ENCODE measurements around the gene SLC26A1.
A peak's percentile ranks its signal among the peaks of the same experiment; 100 is the strongest.

The SLC26A1 gene

DNA sequence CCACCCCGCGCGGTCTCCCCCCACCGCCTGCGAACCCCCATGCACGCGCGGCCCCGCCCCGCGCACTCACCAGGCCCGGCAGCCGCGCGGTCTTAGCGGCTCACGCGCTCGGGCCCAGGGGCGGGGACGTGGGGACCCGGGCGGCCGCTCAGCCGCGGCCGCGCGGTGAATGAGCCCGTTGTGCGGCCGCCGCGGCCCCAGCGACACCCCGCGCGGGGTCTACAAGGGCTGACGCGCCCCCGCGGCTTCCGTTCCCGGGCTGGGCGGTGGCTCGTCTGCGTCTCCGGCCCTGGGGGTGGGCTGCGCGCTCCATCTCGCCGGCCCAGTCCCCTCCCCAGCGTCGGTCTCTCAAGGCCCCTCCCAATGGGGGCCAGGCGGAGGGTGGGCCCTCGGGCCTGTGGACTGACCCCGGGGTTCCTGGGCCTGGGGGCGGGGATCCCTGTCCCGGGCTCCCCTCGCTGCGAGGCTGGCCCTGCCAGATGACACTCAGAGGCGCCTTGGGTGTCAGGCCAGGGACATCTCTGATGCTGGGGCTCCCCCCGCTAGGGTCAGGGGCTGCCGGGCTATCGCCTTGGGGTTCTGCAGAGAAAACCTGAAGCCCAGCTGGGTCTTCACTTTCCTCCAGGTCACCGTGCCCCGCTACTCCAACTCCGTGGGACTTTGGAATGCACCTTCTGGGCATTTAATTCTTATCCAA lies 4.3 kb upstream of the SLC26A1 start:
- no peak for DNase-seq

DNA sequence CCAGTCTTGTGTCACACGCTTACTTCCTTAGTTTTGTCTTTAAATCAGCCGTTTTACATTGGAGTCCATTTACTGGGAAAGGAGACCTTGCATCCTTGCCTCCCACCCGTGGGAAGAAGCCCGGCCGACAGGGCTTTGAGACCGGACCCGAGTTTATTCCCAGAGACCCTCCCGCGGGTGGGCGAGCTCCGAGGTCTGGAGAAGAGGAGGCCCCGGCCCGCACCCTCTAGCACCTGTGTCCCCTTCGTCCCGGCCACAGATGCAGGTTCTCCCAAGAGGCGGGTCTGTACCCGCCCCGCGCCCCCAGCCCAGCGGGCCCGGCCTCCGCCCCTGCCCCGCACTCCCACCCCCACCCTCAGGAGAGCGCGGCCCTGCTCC lies 3.8 kb upstream of the SLC26A1 start:
- DNase-seq = no peak

DNA sequence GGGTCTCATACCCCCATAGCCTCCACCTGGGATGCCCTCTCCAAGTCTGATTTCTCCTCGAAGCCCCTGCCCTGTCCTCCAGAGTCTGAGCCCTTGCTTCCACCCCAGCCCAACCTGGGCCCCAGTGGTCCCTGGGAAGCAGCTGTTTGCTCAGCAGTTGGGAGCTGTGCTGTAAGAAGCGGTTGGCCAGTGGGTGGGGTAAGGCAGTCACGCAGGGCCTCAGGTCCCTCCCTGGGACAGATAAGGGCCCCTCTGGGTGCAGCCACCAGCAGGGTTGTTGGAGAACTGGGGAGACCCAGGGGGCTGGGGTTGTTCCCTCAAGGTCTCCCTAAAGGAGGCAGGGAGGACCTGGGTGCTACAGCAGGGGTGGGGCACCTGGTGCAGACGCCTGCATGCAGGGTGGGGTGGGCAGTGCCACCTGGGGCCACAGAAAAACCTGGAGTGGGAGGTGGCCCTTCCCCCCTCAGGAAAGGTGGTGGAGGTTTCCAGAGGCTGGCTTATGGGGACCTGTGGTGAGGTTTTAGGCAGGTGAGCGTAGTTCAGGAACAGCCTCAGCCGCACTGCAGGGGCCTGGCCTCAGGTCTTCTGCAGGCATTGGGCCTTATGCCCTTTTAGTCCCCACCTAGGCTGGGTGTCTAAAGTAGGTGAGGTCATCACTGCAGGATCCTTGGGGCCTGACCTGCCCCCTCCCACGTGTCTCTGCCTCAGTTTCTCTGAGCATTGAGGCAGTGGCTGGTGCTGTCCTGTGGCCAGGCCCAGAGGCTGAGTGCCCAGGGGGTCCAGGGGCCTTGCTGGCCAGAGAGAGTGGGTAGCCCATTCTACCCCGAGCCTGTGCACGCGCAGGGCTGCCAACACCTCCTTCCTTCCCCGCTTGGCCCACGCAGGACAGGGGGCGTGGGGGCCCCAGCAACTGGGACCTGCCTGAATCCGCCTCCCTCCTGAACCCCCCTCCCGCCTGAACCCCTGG lies 3.1 kb upstream of the SLC26A1 start:
- DNase-seq = no peak

DNA sequence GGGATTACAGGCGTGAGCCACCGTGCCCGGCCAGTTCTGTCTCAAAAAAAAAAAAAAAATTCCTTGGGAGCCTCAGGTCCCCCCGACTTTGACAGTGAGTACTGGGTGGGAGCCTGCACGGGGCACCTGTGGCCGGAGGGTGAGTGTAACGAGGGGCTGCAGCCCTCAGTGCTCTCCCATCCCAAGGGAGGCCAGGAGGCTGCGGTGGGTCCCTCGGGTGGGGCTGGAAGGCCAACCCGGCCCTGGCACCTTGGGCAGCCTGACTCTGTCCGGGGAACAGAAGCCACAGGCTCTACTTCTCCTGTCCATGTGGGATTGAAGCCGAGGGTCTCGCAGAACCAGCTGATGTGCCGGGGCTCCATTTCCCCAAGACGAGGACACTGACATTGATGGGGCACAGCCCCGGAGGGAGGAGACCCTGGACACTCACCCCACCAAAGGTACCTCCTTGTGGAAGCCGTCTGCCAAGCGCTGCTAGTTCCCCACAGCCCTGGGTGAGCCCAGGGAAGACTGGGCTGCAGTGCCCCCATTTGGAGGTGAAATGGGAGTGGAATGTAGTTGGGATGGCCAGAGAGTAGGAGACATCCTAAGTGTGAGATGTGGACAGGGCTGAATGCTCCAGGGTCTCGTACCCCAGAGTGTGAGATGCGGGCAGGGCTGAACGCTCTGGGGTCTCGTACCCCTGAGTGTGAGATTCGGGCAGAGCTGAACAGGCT lies 2.3 kb upstream of the SLC26A1 start:
- DNase-seq = no peak

DNA sequence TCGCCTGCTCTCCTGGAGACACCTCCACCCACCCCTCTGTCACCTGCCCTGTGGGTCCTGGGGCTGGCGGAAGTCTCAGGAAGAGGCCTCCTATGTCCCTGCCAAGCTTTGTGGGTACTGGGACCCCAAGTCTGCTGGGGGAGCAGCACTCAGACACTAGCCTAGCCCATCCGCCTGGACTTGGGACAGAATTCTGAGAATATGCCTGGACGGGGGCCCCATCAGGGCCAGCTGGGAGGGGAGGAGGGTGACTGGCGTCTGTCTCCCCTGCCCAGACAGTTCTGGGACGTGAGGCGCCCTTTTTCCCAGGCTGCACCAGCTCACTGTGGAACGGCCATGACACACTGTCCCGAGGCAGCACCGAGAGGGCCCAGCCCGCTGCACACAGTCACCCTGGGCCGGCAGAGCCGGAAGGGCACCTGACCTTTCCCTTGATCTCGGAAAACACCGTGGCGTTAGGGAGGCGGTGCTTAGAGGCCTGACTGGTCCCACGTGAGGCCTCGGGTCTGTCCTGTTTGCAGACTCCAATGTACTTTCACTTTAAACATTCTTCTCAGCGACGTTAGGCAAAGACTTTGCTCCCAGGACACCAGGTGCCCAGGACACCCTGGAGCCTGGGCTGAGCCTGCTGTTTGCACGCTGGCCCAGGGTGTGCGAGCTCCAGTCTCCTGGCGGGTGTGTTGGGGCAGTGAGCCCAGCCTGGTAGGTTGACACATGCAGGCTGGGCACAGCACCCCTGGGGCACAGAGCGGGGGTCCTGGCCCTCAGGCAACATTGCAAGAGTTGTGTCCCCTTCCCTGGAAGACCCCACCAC lies 700 bp downstream of the SLC26A1 start:
- no peak for DNase-seq

DNA sequence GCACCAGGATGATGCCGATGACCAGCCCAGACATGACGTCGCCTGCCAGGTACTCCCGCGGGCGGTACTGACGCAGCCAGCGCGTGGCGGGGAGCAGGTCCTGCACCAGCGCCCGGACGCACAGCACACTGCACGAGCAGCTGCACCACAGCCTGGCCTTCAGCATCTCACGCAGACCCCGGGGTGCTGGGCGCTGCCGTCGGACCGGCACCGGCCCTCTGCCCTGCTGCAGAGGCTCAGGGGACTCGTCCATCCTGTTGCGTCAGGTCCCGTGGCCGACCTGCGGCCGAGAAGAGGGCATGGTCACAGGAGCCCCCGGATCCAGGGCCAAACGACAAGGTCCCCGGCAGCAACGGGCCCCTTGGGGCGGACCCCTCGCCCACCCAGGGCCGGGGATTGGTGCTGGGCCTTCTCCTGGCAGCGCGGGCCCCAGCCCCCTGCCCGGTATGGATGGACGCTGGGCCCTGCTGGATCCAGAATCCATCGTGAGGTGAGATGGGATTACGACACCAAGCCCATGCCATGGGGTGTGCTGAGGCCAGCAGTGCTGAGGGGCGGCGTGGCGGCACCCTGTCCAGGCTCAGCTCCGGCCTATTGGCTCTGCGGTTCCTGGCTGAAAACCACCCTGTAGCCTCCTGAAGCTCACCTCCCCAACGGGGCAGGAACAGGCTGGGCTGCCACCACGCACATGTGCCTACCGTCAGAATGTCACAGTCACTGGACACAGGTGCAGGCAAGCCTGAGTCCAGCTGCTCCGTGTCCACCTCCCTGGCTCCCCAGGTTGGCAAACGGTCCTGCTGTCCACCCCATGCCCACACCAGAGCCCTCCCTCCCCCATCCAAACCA lies 1.5 kb downstream of the SLC26A1 start:
- no peak for DNase-seq

DNA sequence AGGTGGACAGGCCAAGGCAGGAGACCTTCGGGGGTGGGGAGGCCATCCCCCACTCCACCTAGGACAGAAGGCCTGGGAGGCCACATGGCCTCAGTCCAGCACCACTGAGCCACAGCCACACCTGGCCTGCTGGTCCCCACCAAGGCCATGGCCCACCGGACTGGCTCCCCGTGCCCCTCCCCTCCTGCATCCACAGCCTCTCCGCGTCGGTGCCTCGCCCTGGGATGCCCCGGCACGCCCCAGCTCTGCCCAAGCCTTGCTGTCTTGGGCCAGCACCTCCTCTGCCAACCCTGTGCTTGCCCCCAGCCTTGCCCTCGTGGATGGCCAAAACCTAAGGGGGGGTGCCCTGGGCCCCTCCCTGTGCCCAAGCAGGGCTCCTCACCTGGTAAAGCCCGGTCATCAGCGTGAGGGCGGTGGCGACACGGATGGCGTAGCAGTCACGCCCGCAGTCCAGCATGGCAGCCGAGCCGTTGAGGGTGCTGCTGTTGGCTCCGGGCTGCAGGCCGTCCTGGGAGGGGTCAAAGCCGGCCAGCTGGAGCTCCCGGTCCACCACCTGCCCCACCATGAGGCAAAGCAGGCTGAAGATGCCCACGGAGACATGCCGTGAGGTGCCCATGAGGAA lies 2.3 kb downstream of the SLC26A1 start:
- no peak for DNase-seq

DNA sequence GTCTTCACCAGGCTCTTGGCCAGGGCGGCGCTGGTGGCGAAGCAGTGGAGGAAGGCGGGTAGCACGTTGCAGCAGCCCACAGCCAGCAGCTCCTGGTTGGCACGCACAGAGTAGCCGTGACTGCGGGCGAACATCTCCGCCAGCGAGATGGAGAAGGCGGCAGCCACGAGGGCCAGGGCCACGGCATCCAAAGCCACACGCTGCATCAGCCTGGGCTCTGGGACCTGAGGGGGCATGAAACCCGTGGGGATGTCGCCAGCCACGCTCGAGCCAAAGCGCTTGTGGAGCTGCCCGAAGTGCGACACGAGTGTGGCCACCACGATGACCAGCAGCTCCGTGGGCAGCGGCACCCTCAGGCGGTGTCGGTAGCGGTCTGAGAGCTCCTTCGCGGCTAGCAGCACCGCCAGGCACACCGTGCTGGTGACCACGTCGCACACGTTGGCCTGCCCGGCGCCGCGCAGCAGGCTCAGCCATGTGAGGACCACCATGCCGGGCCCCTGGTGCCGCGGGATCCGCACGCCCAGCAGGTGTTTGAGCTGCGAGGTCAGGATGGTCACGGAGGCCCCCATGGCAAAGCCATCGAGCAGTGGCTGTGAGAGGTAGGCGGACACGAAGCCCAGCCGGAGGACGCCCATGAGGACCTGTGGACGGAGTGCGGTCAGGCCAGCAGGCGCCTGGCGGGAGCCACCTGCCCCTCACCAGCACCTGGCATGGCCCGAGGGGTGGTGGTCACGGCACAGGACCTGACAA lies 3.3 kb downstream of the SLC26A1 start:
- no peak for DNase-seq

DNA sequence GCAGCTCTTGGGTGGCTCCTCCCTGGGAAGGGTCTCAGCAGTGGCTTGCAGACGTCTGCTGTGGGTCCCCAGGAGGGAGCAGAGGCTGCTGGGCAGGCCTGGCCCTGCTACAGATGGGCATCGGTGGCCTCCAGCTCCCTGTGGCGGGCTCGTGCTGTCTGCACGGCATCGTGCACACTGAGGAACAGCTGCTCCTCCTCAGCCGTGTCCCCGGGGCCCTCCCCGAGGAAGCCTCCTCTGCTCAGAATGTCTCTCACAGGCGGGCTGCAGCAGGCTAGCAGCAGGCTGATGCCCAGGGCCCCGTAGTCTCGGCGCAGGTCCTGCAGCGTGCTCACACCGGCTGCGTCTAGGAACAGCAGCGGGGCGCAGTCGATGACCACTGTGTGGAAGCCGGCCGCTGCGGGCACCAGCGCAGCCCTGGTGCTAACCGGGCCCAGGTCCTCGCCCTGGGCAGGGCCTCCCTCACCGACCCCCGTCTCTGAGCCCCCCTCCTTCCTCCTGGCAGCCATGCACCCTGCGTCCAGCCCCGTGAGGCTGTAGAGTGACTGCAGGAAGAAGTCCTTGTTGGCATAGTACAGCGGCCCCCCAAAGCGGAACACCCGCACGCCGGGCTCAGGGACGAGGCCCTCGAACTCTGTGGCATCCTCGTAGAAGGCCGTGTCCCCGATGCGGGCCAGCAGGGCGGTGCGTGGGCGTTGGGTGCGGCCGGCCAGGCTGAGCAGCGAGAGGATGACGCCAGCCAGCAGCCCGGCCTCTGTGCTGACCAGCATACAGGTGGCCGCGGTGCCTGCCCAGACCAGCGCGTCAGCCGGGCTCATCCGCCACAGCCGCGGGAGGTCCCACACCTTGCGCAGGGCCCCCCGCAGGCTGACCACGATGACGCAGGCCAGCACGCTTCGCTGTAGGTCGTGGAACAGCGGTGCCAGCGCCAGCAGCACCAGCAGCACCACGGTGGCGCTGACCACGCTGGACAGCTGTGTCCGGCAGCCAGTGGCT lies 4.2 kb downstream of the SLC26A1 start:
- no peak for DNase-seq

DNA sequence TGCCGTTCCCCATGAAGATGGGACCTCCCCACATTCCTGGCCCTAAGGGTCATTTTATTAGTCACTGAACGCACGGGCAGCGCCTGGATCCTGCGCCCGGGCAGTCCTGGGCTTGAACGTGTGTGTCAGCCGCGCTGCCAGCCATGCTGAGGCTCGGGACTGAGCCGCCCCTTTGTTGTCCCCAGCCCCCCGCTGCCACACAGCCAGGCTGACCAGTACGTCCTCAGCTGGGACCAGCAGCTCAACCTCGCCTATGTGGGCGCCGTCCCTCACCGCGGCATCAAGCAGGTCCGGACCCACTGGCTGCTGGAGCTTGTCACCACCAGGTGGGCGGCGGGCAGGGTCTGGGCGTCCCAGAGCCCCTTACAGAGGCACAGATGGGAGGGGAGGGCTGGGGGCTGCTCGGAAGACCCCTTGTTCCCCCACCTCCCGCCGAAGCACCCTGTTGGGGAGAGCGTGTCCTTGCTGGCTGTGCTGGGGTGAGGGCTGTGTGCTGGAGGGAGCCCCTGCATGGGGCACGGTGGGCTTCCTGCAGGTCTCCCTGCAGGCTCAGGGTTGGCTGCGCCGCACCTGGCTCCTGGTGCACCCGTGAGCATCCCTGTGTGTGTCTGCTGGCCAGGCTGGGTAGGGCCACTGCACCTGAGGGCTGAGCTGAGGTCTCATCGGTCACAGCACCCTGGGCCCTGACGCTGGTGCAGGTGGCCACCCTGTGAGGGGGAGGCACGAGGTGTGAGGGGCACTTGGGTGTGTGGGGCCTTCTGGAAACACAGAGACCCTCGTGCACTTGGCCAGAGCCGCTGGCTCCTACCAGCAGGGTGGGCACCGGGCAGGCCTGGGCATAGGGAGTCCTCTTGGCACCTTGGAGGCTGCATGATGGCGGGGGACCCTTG lies 5.3 kb downstream of the SLC26A1 start:
- DNase-seq = no peak

DNA sequence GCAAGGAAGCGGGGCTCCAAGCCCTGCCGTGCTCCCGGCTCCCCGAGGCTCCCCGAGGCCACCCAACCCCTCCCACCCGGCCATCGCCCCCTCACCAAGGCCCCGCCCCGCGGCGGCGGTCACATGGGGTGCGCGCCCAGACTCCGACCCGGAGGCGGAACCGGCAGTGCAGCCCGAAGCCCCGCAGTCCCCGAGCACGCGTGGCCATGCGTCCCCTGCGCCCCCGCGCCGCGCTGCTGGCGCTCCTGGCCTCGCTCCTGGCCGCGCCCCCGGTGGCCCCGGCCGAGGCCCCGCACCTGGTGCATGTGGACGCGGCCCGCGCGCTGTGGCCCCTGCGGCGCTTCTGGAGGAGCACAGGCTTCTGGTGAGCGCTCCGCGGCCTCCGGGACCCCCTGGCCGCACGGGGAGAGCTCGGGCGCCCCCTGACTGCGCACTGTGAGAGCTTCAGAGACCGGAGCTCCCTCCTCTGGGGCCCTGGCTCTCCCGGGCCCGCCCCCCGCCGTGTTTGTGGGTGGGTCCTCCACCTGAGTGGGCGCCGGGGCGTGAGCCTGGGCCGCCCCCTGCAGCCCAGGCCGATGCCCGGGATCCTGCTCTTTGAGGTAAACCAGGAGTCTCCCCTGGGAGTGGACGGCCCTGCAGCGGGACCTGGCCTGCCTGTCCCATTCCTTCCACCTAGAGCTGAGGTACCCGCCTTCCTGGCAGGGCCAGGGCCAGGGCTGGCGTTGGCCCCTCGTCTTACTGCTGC lies 6.2 kb downstream of the SLC26A1 start, which contains the start of gene IDUA:
TSS of gene IDUA (plus strand) at position 166 of the 745 bp plus-strand sequence. CDS start at position 207, 41 bp downstream.
- peak; percentile 81 for DNase-seq

DNA sequence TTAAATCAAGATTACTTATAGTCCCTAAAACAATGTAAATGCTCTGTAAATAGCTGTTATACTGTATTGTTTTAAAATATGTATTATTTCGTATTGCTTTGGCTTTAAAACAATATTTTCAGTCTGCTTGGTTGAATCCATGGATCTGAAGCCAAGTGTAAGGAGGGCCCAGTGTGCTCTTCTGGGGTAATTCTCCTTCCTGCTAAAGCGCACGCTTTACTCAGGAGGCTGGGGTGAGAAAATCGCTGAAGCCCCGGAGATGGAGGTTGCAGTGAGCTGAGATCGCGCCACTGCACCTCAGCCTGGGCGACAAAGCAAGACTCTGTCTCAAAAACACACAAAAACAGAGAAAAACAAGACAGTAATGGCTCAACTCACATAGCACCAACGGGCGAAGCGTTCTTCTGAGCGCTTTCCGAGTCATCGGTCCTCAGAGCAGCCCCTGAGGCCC lies 6.8 kb downstream of the SLC26A1 start:
- no peak for DNase-seq

DNA sequence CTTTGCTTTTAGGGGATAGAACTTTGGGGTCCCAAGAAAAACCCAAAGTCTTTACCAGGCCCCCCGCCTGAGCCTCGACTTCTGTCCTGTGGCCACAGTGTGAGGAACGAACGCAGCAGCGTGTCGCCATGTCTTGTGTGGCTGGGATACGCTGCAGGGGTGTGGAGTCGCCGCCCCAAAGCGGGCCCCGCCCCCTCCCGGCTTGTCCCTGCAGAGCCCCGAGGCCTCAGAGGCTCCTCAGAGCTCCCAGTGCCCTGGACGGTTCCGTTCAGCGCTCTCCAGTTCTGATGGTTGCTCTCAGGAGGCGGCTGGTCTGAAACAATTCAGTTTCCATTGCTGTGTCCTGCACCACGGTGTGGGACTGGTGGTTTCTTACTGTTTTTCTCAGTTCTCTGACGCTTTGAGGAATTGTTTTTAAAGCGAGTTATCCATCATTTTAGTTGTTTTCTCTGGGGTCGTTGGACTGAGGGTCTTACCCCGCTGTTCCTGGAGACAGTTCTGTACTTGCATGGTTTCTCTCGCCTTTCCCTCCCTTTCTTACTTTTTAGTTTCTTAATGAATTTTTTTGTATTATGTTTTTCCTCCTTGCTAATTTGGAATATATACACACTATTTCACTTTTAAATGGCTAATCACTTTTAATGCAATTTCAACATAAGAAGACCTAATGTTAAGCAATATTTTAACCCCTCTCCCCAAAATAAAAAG lies 7.9 kb downstream of the SLC26A1 start:
- peak; percentile 51 for DNase-seq

DNA sequence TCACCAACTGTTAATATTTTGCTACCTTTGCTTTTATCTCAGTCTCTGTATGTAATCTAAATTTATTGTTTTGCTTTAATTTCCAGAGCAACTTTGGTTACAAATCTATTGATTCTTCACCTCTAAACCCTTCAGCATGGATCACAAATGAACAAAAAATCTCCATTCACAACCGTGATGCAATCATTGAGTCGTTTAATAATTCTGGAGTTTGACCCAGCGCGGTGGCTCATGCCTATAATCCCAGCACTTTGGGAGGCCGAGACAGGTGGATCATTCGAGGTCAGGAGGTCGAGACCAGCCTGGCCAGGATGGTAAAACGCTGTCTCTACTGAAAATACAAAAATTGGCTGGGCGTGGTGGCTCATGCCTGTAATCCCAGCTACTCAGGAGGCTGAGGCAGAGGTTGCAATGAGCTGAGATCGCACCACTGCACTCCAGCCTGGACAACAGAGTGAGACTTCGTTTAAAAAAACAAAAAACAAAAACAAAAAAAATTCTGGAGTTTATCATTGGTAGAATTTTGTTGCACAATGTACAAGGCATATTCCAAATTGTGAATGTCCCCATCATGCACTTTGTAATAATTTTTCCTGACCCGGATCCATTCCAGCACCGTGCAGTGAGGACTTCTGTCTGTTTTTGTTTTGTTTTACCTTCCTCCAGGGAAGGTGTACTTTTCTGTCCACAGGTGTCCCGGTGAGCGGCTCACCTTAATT lies 8.7 kb downstream of the SLC26A1 start:
- no peak for DNase-seq

DNA sequence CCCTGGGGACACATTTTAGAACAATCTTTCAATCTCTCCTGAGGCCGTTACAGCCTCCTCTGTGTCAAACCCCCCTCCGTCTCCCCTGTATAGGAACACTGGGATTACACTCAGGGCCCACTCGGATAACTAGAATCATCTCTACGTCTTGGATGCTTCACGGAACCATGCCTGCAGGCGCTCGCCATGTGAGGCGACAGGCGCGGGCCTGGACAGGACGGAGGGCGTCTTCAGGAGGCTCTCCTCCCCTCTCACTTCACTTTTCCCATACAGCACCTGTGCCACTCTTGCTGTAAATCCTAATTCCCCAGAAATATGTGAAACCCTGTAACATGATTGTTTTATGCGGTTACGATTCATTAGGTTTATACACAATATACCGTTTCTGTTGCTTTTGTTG lies 10.4 kb downstream of the SLC26A1 start:
- DNase-seq = no peak

DNA sequence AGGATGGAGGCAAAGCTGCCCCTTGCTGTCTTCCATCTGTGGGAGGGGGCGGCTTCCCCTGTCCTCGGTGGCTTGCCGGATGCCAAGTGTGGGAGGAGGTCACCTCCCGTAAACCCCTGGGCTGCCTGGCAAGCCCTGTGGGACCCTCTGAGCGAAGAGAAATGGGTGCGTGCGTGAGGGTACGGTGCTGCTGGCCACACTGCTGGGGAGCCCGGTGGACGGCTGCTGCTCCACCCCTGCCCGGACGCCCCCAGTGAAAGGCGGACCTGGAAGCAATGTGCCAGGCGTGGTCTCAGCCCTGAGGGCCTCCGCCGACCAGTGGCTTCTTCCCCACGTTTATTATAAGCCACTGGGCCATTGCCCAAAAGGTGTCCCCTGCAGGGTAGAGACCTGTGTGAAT lies 10.9 kb downstream of the SLC26A1 start:
- no peak for DNase-seq
